ENCODE measurements around the gene RBM45. TPM values are rescaled to one million over a fixed set of nuclear protein-coding genes. Genes with fewer than 3 reads are reported as not detected.

Gene RBM45
- total and polyA plus RNA-seq, 12 donors = 5.2 to 27.8 (median 12.3) TPM

- H3K36me3 ChIP-seq (replicated peaks in 1 of 2) = peaks cover 0 to 24% of the 10 kb centered on the region in 2 donors
These were observed 12.9 kb downstream of the RBM45 start for GRCh38 chr2:178125125-178125524.

GRCh38 chr2:178125862-178126261, 13.6 kb downstream of the RBM45 start:
- H3K36me3 ChIP-seq (replicated peaks in 1 of 2) = peaks cover 0 to 27% of the 10 kb centered on the region in 2 donors
- no peak overlapping the region for H3K4me3 ChIP-seq
- intact Hi-C loops (cut with DNase I) = loop anchor here in 1 of 2 donors (10.0 kb wide), 1 partner anchor 289 kb away; no protein-coding TSS in a partner anchor
- no peak for DNase-seq
- H3K9me3 ChIP-seq (replicated peaks in 1 of 3) = no peaks in the 10 kb centered on the region
- TF ChIP-seq POLR2A (IDR thresholded peaks at IDR 0.05) (no peak), CTCF (IDR thresholded peaks at IDR 0.05) (no peak)
- WGBS, 4 donors = 80 to 82% (median 80%) methylated on average over 5 of the region's 5 CpGs
- no peaks in the 10 kb centered on the region for H3K4me1 ChIP-seq (replicated peaks in 1 of 2)
- H3K27ac ChIP-seq = no peak overlapping the region
- no peaks in the 10 kb centered on the region for H3K27me3 ChIP-seq

More at GRCh38 chr2:178125125-178125524, 12.9 kb downstream of the RBM45 start:
- intact Hi-C loops (cut with DNase I) = loop anchor here in 1 of 2 donors (10.0 kb wide), 1 partner anchor 290 kb away; no protein-coding TSS in a partner anchor
- no peak overlapping the region for H3K27ac ChIP-seq
- H3K9me3 ChIP-seq (replicated peaks in 1 of 3) = no peaks in the 10 kb centered on the region
- no peaks in the 10 kb centered on the region for H3K4me1 ChIP-seq (replicated peaks in 1 of 2)
- H3K27me3 ChIP-seq = no peaks in the 10 kb centered on the region
- no peak for DNase-seq
- TF ChIP-seq CTCF (IDR thresholded peaks at IDR 0.05) = no peak
- TF ChIP-seq POLR2A (IDR thresholded peaks at IDR 0.05) = no peak
- H3K4me3 ChIP-seq = no peak overlapping the region

GRCh38 chr2:178128836-178129630, 16.8 kb downstream of the RBM45 start:
- no peak for TF ChIP-seq CTCF (IDR thresholded peaks at IDR 0.05)
- TF ChIP-seq POLR2A (IDR thresholded peaks at IDR 0.05) = no peak
- Histone ChIP-seq H3K27me3 (no peaks in the 10 kb centered on the region), H3K4me3 (no peak overlapping the region), H3K27ac (peak overlapping the region in 1 of 5 donors; percentile 6), H3K4me1 (replicated peaks in 1 of 2) (no peaks in the 10 kb centered on the region), H3K9me3 (replicated peaks in 1 of 3) (no peaks in the 10 kb centered on the region), H3K36me3 (replicated peaks in 1 of 2) (peaks cover 0 to 14% of the 10 kb centered on the region in 2 donors)
- no peak for DNase-seq
- intact Hi-C loops (cut with DNase I) = loop anchor here in 1 of 2 donors (10.0 kb wide), 1 partner anchor 286 kb away; no protein-coding TSS in a partner anchor
- WGBS, 4 donors = 92 to 97% (median 95%) methylated on average over 5 of the region's 5 CpGs

GRCh38 chr2:178136321-178137025, 24.2 kb downstream of the RBM45 start:
- intact Hi-C loops (cut with DNase I) = loop anchor here in 1 of 2 donors (10.0 kb wide), 1 partner anchor 138 kb away; no protein-coding TSS in a partner anchor
- DNase-seq = no peak
- TF ChIP-seq CTCF (IDR thresholded peaks at IDR 0.05) = no peak
- TF ChIP-seq POLR2A (IDR thresholded peaks at IDR 0.05) = no peak
- Histone ChIP-seq H3K27ac (no peak overlapping the region), H3K4me1 (replicated peaks in 1 of 2) (no peaks in the 10 kb centered on the region), H3K36me3 (replicated peaks in 1 of 2) (peaks cover 0 to 9% of the 10 kb centered on the region in 2 donors), H3K9me3 (replicated peaks in 1 of 3) (no peaks in the 10 kb centered on the region), H3K27me3 (no peaks in the 10 kb centered on the region), H3K4me3 (no peak overlapping the region)
- WGBS, 4 donors = 95 to 97% (median 96%) methylated on average over 5 of the region's 5 CpGs

All from adrenal gland (tissue), 12 donors.